Measurements from ENCODE around the gene TOGARAM2. TPM values are rescaled to one million over a fixed set of nuclear protein-coding genes. Genes with fewer than 3 reads are reported as not detected.

Gene TOGARAM2
- total and polyA plus RNA-seq, 2 experiments from 2014 or later, result 1.8 TPM

GRCh38 chr2:29046321-29046720, 65.2 kb downstream of the TOGARAM2 start:
- H2AFZ ChIP-seq, result no peak overlapping the region
- H3K9me2 ChIP-seq (ENCODE audit: insufficient read depth), result no peaks in the 10 kb centered on the region
- peaks cover 7% of the 10 kb centered on the region; the same call in 1 of the 2 replicates for H3K4me1 ChIP-seq (ENCODE audit: insufficient read depth)
- no peaks in the 10 kb centered on the region for H4K20me1 ChIP-seq (replicated peaks; ENCODE audit: insufficient read depth)
- no peak overlapping the region for H3K4me3 Mint-ChIP-seq
- TF ChIP-seq POLR2AphosphoS5 (IDR thresholded peaks at IDR 0.05; ENCODE audit: low read depth) (no peak), EZH2phosphoT487 (IDR thresholded peaks at IDR 0.05; ENCODE audit: unreplicated experiment) (no peak), REST (IDR thresholded peaks at IDR 0.05; ENCODE audit: unreplicated experiment) (no peak), JUNB (IDR thresholded peaks at IDR 0.05; ENCODE audit: unreplicated experiment) (no peak), ETS1 (IDR thresholded peaks at IDR 0.05) (no peak), STAT1 (IDR thresholded peaks at IDR 0.05; ENCODE audit: unreplicated experiment) (no peak), NANOG (IDR thresholded peaks at IDR 0.05; ENCODE audit: borderline replicate concordance) (no peak), CREB1 (CRISPR knock-in tag; IDR thresholded peaks at IDR 0.05; ENCODE audit: low read depth) (no peak), EZH2 (IDR thresholded peaks at IDR 0.05; ENCODE audit: low read depth, unreplicated experiment) (no peak), CTCF (conservative IDR thresholded peaks at IDR 0.05; ENCODE audit: low read depth in 2 of 2) (no peak), ZNF331 (CRISPR knock-in tag; IDR thresholded peaks at IDR 0.05; ENCODE audit: low read depth) (no peak), ZNF462 (CRISPR knock-in tag; IDR thresholded peaks at IDR 0.05) (no peak)
- no peaks in the 10 kb centered on the region for H3K9me3 Mint-ChIP-seq
- H3K4me3 ChIP-seq, result no peak overlapping the region
- no peak overlapping the region for H3K27ac Mint-ChIP-seq
- H3F3A ChIP-seq (replicated peaks; ENCODE audit: low read depth), result no peaks in the 10 kb centered on the region
- no peaks in the 10 kb centered on the region for H3K79me2 ChIP-seq (replicated peaks; ENCODE audit: insufficient read depth)
- H3K27ac ChIP-seq (ENCODE audit: low read depth), result no peak overlapping the region
- no peaks in the 10 kb centered on the region for H3K36me3 Mint-ChIP-seq (ENCODE audit: low read depth)
- H3K4me1 Mint-ChIP-seq, result peaks cover 18% of the 10 kb centered on the region; the same call in 2 of the 3 replicates
- H3K27me3 ChIP-seq (ENCODE audit: insufficient read depth), result no peaks in the 10 kb centered on the region
- DNase-seq (ENCODE audit: low spot score) (no peak), ATAC-seq (no peak)
- no peaks in the 10 kb centered on the region for H3K36me3 ChIP-seq (ENCODE audit: insufficient read depth)
- H3K27me3 Mint-ChIP-seq (ENCODE audit: insufficient read depth, low read depth, poor library complexity), result no peaks in the 10 kb centered on the region
- H3K4me2 ChIP-seq, result no peak overlapping the region

Data from GM23338 (cell line).